Measurements from ENCODE around the gene SLC4A8.

The SLC4A8 gene

DNA sequence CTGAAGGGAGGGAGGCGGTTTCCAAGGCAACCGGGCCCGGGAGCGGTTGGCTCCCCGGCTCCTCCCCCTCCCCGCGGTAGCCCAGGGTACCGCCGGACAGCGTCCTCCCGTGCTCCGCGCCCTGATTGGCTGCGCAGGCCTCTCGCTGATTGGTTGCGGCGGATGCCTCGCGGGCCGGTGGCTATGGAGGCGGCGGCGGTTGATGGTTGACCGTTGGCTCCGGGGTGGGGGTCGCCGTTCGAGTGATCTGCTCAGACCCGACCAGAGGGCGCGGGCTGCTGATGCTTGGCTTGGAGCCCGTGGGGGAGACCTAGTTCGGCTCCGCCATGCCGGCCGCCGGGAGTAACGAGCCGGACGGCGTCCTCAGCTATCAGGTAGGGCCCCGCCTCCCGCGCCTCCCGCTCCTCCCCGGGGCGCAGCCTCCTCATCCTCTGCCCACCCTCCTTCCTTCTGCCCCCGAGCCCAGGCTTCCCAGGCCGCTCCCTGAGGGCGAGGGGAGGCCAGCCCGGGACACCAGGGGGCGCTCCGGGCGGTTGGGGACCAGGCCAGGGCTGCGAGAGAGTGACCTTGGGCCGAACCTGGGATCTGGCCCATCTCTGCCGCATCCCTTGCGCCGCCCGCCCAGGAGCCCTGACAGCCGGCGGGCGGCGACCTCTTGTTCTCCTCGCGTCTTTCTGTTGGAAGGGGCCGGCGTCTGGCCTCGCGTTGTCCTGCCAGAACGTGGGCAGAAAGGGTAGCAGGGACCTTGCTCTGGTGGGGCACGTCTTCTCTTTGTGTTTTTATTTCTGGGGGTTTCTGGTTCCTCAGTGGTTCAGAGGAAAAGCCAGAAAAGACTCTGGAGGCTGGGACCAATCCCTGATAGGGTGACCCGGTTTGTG lies at the start of gene SLC4A8:
Gene SLC4A8, plus strand, starts transcription at position 170 of the 878 bp plus-strand sequence. Its CDS starts 157 bp downstream, at position 327.
- H3K4me3 ChIP-seq (ENCODE audit: low read depth in 1 of 2, low read length in 2 of 2): peak within 1 kb of the TSS; percentile 31 to 38
- H3K27ac ChIP-seq (ENCODE audit: low read depth, low read length): no peak within 1 kb of the TSS
- H3K4me1 ChIP-seq (ENCODE audit: insufficient read depth, low read length): no peaks in the 10 kb centered on the region
- H3K9ac ChIP-seq (ENCODE audit: low read length): no peak within 1 kb of the TSS
- no peaks in the 10 kb centered on the region for H3K36me3 ChIP-seq (ENCODE audit: insufficient read depth, low read length)
- H3K9me3 ChIP-seq (ENCODE audit: low read length): no peaks in the 10 kb centered on the region
- H3K27me3 ChIP-seq (ENCODE audit: control insufficient read depth in 1 of 2, insufficient read depth in 2 of 2, low read length in 2 of 2): peaks cover 12 to 16% of the 10 kb centered on the region in 2 donors

GRCh38 chr12:51374856-51375255 lies 49.8 kb upstream of the SLC4A8 start:
- Histone ChIP-seq H3K9ac (ENCODE audit: low read length) (no peak overlapping the region), H3K4me3 (ENCODE audit: low read depth in 1 of 2, low read length in 2 of 2) (no peak overlapping the region), H3K36me3 (ENCODE audit: insufficient read depth, low read length) (no peaks in the 10 kb centered on the region), H3K27ac (ENCODE audit: low read depth, low read length) (no peak overlapping the region), H3K9me3 (ENCODE audit: low read length) (no peaks in the 10 kb centered on the region), H3K4me1 (ENCODE audit: insufficient read depth, low read length) (peaks cover 6% of the 10 kb centered on the region), H3K27me3 (ENCODE audit: control insufficient read depth in 1 of 2, insufficient read depth in 2 of 2, low read length in 2 of 2) (no peaks in the 10 kb centered on the region)

DNA sequence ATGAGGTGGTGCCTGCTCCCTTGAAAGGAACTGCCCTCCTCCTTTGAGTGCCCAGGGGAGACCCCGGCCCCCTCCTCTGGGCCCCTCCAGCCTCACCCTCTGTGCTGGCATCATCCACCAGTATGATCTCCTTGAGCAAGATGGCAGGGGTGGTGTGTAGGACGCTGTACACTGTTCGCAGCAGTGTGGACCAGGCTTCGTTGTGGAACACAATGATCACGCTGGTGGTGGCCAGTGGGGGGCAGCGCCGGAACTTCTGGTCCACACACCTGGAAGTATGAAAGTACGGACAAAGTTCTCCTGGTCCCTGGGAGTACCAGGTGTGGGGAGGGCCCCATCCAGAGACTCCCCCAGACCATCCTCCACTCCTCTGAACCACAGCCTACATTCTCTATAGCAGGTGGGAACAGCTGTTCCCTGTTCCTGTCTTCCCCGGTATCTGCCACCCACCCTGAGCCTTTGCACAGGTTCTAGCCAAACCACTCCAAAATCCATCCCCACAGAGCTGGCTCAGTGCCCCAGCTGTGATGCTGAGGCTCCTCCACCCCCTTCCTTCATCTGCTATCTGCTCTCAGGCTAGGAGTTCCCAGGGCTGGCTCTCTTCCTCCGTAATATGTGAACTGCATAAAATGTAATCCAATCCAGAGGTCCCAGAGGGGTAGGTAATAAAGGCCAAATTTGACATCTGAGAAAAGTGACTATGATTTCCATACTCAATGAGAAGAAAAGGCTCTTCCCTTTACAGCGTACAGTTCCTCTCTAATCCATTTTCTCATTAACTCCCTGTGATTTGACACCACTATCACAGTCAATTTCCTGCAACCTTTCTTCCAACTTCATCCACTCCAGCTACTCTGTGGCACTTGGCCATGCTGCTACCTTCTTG lies 47.3 kb upstream of the SLC4A8 start:
- no peak overlapping the region for H3K27ac ChIP-seq (ENCODE audit: low read depth, low read length)
- no peaks in the 10 kb centered on the region for H3K4me1 ChIP-seq (ENCODE audit: insufficient read depth, low read length)
- no peaks in the 10 kb centered on the region for H3K9me3 ChIP-seq (ENCODE audit: low read length)
- H3K9ac ChIP-seq (ENCODE audit: low read length): no peak overlapping the region
- H3K4me3 ChIP-seq (ENCODE audit: low read depth in 1 of 2, low read length in 2 of 2): no peak overlapping the region
- H3K36me3 ChIP-seq (ENCODE audit: insufficient read depth, low read length): no peaks in the 10 kb centered on the region
- no peaks in the 10 kb centered on the region for H3K27me3 ChIP-seq (ENCODE audit: control insufficient read depth in 1 of 2, insufficient read depth in 2 of 2, low read length in 2 of 2)

GRCh38 chr12:51378749-51379148 lies 45.9 kb upstream of the SLC4A8 start:
- no peaks in the 10 kb centered on the region for H3K36me3 ChIP-seq (ENCODE audit: insufficient read depth, low read length)
- H3K4me3 ChIP-seq (ENCODE audit: low read depth in 1 of 2, low read length in 2 of 2): no peak overlapping the region
- H3K4me1 ChIP-seq (ENCODE audit: insufficient read depth, low read length): no peaks in the 10 kb centered on the region
- no peaks in the 10 kb centered on the region for H3K27me3 ChIP-seq (ENCODE audit: control insufficient read depth in 1 of 2, insufficient read depth in 2 of 2, low read length in 2 of 2)
- no peak overlapping the region for H3K27ac ChIP-seq (ENCODE audit: low read depth, low read length)
- no peak overlapping the region for H3K9ac ChIP-seq (ENCODE audit: low read length)
- H3K9me3 ChIP-seq (ENCODE audit: low read length): no peaks in the 10 kb centered on the region

GRCh38 chr12:51379571-51379970 lies 45.1 kb upstream of the SLC4A8 start:
- H3K27me3 ChIP-seq (ENCODE audit: control insufficient read depth in 1 of 2, insufficient read depth in 2 of 2, low read length in 2 of 2): no peaks in the 10 kb centered on the region
- no peak overlapping the region for H3K9ac ChIP-seq (ENCODE audit: low read length)
- H3K9me3 ChIP-seq (ENCODE audit: low read length): no peaks in the 10 kb centered on the region
- no peaks in the 10 kb centered on the region for H3K36me3 ChIP-seq (ENCODE audit: insufficient read depth, low read length)
- H3K27ac ChIP-seq (ENCODE audit: low read depth, low read length): no peak overlapping the region
- no peak overlapping the region for H3K4me3 ChIP-seq (ENCODE audit: low read depth in 1 of 2, low read length in 2 of 2)
- H3K4me1 ChIP-seq (ENCODE audit: insufficient read depth, low read length): no peaks in the 10 kb centered on the region

DNA sequence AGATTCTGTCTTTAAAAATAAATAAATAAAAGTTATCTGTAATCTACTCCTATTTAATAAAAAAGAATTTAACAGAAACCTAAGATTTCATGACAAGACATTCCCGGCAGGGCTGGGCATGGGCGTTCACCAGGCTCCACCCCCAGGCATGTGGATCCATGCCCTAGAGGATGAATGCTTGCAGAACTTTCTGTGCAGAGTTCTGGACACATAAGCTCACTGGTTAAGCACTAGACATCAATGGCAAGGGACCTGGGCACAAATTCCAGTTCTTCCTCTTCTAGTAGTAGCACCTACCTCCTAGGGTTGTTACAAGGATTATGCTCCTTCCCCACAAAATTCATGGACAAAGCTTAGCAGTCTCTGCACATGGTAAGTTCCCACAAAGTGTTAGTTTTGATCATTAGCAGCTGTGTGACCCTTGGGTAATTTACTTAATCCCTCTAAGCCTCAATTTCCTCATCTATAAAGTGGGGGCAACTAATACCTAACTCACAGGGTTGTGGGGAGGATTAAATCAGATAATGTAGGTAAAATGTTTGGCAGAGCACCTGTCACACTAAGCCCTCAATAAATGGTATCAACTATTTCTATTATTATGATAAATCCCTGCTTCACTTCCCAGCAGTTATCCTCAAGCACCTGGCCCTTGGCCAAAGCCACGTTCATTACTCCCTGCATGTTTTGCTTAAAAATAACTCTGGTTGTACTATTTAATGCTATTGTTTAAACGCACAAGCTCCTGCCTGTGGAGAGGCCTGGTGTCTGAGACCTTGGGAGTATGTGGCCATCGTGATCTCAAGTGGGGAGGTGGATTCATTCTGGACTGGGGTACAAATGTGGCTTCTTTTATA lies 43.2 kb upstream of the SLC4A8 start:
- Histone ChIP-seq H3K36me3 (ENCODE audit: insufficient read depth, low read length) (no peaks in the 10 kb centered on the region), H3K27me3 (ENCODE audit: control insufficient read depth in 1 of 2, insufficient read depth in 2 of 2, low read length in 2 of 2) (no peaks in the 10 kb centered on the region), H3K4me1 (ENCODE audit: insufficient read depth, low read length) (no peaks in the 10 kb centered on the region), H3K9me3 (ENCODE audit: low read length) (no peaks in the 10 kb centered on the region), H3K9ac (ENCODE audit: low read length) (no peak overlapping the region), H3K27ac (ENCODE audit: low read depth, low read length) (no peak overlapping the region), H3K4me3 (ENCODE audit: low read depth in 1 of 2, low read length in 2 of 2) (no peak overlapping the region)

GRCh38 chr12:51382173-51382572 lies 42.5 kb upstream of the SLC4A8 start:
- no peaks in the 10 kb centered on the region for H3K27me3 ChIP-seq (ENCODE audit: control insufficient read depth in 1 of 2, insufficient read depth in 2 of 2, low read length in 2 of 2)
- no peak overlapping the region for H3K27ac ChIP-seq (ENCODE audit: low read depth, low read length)
- no peaks in the 10 kb centered on the region for H3K36me3 ChIP-seq (ENCODE audit: insufficient read depth, low read length)
- H3K9me3 ChIP-seq (ENCODE audit: low read length): no peaks in the 10 kb centered on the region
- H3K9ac ChIP-seq (ENCODE audit: low read length): no peak overlapping the region
- H3K4me1 ChIP-seq (ENCODE audit: insufficient read depth, low read length): no peaks in the 10 kb centered on the region
- H3K4me3 ChIP-seq (ENCODE audit: low read depth in 1 of 2, low read length in 2 of 2): no peak overlapping the region

GRCh38 chr12:51383269-51383905 lies 41.2 kb upstream of the SLC4A8 start:
- H3K4me3 ChIP-seq (ENCODE audit: low read depth in 1 of 2, low read length in 2 of 2): no peak overlapping the region

DNA sequence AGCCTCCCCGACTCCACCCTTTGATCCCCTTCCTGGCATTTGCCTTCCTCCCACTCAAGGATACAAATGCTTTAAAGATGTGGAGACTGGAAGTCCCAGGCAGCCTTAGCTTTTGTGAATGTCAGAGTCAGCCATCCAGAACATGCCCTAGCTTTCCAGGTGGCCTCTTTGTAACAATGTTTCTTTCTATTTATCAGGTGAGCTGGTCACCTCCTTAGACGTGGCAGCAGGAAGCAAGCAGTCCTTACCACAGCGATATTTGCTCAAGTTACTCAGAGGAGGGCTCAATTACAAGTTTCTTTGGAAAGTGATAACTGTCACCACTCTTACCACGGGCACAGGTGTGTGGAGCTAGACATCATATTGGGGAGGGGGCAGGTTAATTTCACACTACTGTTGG lies 38.3 kb upstream of the SLC4A8 start:
- Histone ChIP-seq H3K27ac (ENCODE audit: low read depth, low read length) (no peak overlapping the region), H3K9ac (ENCODE audit: low read length) (no peak overlapping the region)

More at GRCh38 chr12:51383269-51383905, 41.2 kb upstream of the SLC4A8 start:
- H3K4me1 ChIP-seq (ENCODE audit: insufficient read depth, low read length): no peaks in the 10 kb centered on the region
- H3K9ac ChIP-seq (ENCODE audit: low read length): no peak overlapping the region
- no peak overlapping the region for H3K27ac ChIP-seq (ENCODE audit: low read depth, low read length)
- H3K36me3 ChIP-seq (ENCODE audit: insufficient read depth, low read length): no peaks in the 10 kb centered on the region
- no peaks in the 10 kb centered on the region for H3K27me3 ChIP-seq (ENCODE audit: control insufficient read depth in 1 of 2, insufficient read depth in 2 of 2, low read length in 2 of 2)
- no peaks in the 10 kb centered on the region for H3K9me3 ChIP-seq (ENCODE audit: low read length)

GRCh38 chr12:51388069-51388799 lies 36.4 kb upstream of the SLC4A8 start:
- H3K9me3 ChIP-seq (ENCODE audit: low read length): no peaks in the 10 kb centered on the region
- H3K36me3 ChIP-seq (ENCODE audit: insufficient read depth, low read length): no peaks in the 10 kb centered on the region
- no peak overlapping the region for H3K27ac ChIP-seq (ENCODE audit: low read depth, low read length)
- H3K4me3 ChIP-seq (ENCODE audit: low read depth in 1 of 2, low read length in 2 of 2): no peak overlapping the region
- no peak overlapping the region for H3K9ac ChIP-seq (ENCODE audit: low read length)
- H3K27me3 ChIP-seq (ENCODE audit: control insufficient read depth in 1 of 2, insufficient read depth in 2 of 2, low read length in 2 of 2): peaks cover 0 to 27% of the 10 kb centered on the region in 2 donors
- H3K4me1 ChIP-seq (ENCODE audit: insufficient read depth, low read length): peaks cover 4% of the 10 kb centered on the region

More for the DNA sequence above, 38.3 kb upstream of the SLC4A8 start:
- no peaks in the 10 kb centered on the region for H3K9me3 ChIP-seq (ENCODE audit: low read length)
- peaks cover 0 to 9% of the 10 kb centered on the region in 2 donors for H3K27me3 ChIP-seq (ENCODE audit: control insufficient read depth in 1 of 2, insufficient read depth in 2 of 2, low read length in 2 of 2)
- no peak overlapping the region for H3K4me3 ChIP-seq (ENCODE audit: low read depth in 1 of 2, low read length in 2 of 2)
- H3K36me3 ChIP-seq (ENCODE audit: insufficient read depth, low read length): no peaks in the 10 kb centered on the region
- H3K4me1 ChIP-seq (ENCODE audit: insufficient read depth, low read length): no peaks in the 10 kb centered on the region

All from muscle layer of colon (tissue), 2 donors.